22Rv1 (cell line): ENCODE measurements around the gene CYSLTR2.
"Not testable (repeated sequence)": the region's sequence is repeated elsewhere in the genome, so short reads cannot be mapped to it uniquely, and the experiment has no call there.

Source experiments
- H3K27ac ChIP-seq: fragments of 450-650 bp; 2 replicates; pipeline ENCODE4 v1.5.1; 2017
- CTCF ChIP-seq: fragments of 450-650 bp; IDR thresholded peaks from 2 replicates; pipeline ENCODE4 v1.5.1; 2017; ENCODE audit warnings: mild to moderate bottlenecking
- ZFX ChIP-seq: fragments of 450-650 bp; IDR thresholded peaks from 2 replicates; pipeline ENCODE4 v1.6.1; 2017; ENCODE audit warnings: antibody characterized with exemption, borderline replicate concordance

The CYSLTR2 gene

DNA sequence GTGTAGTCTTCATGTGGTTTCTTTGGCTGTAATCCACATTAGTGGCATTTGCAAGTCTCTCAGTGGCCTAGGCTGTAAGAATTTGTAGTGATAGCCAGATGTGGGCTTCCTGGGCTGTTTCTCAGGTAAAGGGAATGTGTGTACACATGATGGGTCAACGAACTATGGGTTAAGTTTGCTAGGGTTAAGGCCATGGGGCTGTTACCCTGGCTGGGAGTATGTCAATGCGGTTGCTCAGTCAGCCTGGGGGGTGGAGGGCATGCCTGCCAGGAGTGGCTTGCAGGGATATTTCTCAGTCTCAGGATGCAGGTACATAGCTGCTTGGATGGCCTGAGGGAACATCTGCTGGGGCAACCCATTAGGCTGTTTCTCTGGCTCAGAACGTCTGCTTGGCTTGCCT, 13.4 kb downstream of the CYSLTR2 start:
- no peak for TF ChIP-seq ZFX
- no peak for TF ChIP-seq CTCF
- no peak overlapping the region for H3K27ac ChIP-seq

GRCh38 chr13:48671421-48671820, 17.7 kb downstream of the CYSLTR2 start:
- H3K27ac ChIP-seq, result not testable (repeated sequence)

DNA sequence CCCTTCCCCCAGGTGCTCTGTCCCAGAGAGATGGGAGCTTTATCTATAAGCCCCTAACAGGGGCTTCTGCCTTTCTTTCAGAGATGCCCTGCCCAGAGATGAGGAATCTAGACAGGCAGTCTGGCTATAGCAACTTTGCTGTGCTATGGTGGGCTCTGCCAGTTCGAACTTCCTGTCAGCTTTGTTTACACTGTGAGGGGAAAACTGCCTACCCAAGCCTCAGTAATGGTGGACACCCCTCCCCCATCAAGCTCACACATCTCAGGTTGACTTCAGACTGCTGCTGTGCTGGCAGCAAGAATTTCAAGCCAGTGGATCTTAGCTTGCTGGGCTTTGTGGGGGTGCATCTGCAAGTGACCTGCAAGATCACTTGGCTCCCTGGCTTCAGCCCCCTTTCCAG, 21.5 kb downstream of the CYSLTR2 start:
- no peak for TF ChIP-seq ZFX
- TF ChIP-seq CTCF, result no peak
- H3K27ac ChIP-seq, result no peak overlapping the region

DNA sequence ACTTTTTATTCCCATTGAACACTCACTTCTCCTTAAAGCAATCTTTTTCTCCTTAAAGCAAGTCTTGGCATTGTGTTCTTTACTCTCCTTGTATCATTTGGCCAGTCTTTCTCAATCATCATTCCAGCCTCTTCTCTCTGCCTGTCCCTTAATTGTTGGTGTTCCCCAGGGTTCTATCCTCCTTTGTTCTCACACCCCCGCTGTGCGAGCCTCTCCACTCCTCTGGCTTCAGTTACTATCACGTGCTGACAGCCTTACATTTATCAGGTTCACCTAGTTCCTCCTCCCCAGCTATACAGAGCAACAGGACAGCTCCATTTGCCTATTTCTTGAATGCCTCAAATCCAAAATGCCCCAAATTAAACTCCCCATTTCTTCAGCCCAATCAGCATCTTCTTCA, 24.6 kb downstream of the CYSLTR2 start:
- TF ChIP-seq CTCF (no peak), ZFX (no peak)

GRCh38 chr13:48679941-48680680, 26.4 kb downstream of the CYSLTR2 start:
- H3K27ac ChIP-seq, result no peak overlapping the region
- TF ChIP-seq CTCF (no peak), ZFX (no peak)

More for the DNA sequence above, 24.6 kb downstream of the CYSLTR2 start:
- H3K27ac ChIP-seq, result no peak overlapping the region

GRCh38 chr13:48680756-48681392, 27.1 kb downstream of the CYSLTR2 start:
- TF ChIP-seq ZFX (no peak), CTCF (no peak)
- no peak overlapping the region for H3K27ac ChIP-seq

- no peak overlapping the region for H3K27ac ChIP-seq
- no peak for TF ChIP-seq ZFX
- no peak for TF ChIP-seq CTCF
Measured at GRCh38 chr13:48681905-48682304, 28.2 kb downstream of the CYSLTR2 start.
